Cardiac muscle cell (in vitro differentiated cells and primary cell): ENCODE results near the gene NXPH4. TPM values are rescaled to one million over a fixed set of nuclear protein-coding genes. Genes with fewer than 3 reads are reported as not detected.

ENCODE experiments used
- DNase-seq, 2 donors: peaks; one replicate each; pipeline versions ENCODE4 v3.0.0 to v3.0.0-alpha.2; 2010 to 2017; ENCODE audit warnings: low read depth in 1 of 2, low spot score in 1 of 2
- H3K27ac ChIP-seq: fragments of 200-600 bp; sonication (generic); 2 replicates; pipeline ENCODE4 v1.5.1; 2016
- H3K27me3 ChIP-seq: fragments of 200-600 bp; sonication (generic); 2 replicates; pipeline ENCODE4 v1.6.0; 2016; ENCODE audit warnings: control low read depth
- H3K36me3 ChIP-seq: fragments of 200-600 bp; sonication (generic); 2 replicates; pipeline ENCODE4 v1.5.1; 2016; ENCODE audit warnings: control low read depth
- H3K4me1 ChIP-seq: fragments of 200-600 bp; sonication (generic); 2 replicates; pipeline ENCODE4 v1.8.1; 2017; ENCODE audit warnings: low read depth, mild to moderate bottlenecking, mixed run types
- H3K4me3 ChIP-seq: fragments of 200-600 bp; sonication (generic); 2 replicates; pipeline ENCODE4 v1.5.1; 2016; ENCODE audit warnings: mild to moderate bottlenecking
- H3K9me3 ChIP-seq: fragments of 200-600 bp; sonication (generic); 2 replicates; pipeline ENCODE4 v1.5.1; 2017; ENCODE audit warnings: low read depth, mild to moderate bottlenecking, control low read depth
- polyA plus RNA-seq: library from polyadenylated mRNA; unstranded; fragments of >200 nt; fragmentation: Nextera tagmentation; extraction: Ambion mirVana; gene quantifications from 2 replicates; pipeline ENCODE4 v1.2.1, GENCODE V29; 2016
- total RNA-seq: library from RNA; depleted of rRNA; stranded (reverse); fragments of >200 nt; gene quantifications from 2 replicates; pipeline ENCODE4 v1.2.3, GENCODE V29; 2016
- TF ChIP-seq, protein P1 (sequence below): IDR thresholded peaks from 2 replicates; pipeline ENCODE4 v1.5.1; 2012; ENCODE audit warnings: low read depth, mild to moderate bottlenecking, low read length

NXPH4 gene
- total and polyA plus RNA-seq, 2 experiments from 2014 or later, result 0.61 to 0.80 TPM

DNA sequence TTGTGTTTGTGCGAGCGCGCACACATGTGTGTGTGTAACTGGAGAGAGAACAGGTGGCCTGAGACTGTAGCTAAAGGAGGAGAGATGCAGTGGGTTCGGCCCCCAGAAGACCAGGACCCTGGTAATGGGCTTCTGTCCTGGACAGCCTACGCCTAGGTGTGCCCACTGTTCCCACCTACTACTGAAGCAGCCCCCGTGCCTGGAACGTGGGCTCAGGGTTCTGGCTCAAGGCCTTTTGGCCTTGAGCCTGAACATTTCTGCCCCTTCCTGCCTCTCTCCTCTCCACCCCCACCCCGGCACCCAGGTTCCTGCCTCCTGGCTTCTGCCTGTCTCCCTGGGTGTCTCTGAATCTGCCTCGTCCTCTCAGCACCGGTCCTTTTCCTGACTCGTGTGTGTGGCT lies 1.5 kb upstream of the NXPH4 start:
- Histone ChIP-seq H3K27me3 (peaks cover 65% of the 10 kb centered on the region), H3K4me1 (no peaks in the 10 kb centered on the region), H3K36me3 (peaks cover 4% of the 10 kb centered on the region), H3K4me3 (no peak overlapping the region), H3K9me3 (no peaks in the 10 kb centered on the region), H3K27ac (no peak overlapping the region)
- no peak for DNase-seq
- TF ChIP-seq, protein P1, sequence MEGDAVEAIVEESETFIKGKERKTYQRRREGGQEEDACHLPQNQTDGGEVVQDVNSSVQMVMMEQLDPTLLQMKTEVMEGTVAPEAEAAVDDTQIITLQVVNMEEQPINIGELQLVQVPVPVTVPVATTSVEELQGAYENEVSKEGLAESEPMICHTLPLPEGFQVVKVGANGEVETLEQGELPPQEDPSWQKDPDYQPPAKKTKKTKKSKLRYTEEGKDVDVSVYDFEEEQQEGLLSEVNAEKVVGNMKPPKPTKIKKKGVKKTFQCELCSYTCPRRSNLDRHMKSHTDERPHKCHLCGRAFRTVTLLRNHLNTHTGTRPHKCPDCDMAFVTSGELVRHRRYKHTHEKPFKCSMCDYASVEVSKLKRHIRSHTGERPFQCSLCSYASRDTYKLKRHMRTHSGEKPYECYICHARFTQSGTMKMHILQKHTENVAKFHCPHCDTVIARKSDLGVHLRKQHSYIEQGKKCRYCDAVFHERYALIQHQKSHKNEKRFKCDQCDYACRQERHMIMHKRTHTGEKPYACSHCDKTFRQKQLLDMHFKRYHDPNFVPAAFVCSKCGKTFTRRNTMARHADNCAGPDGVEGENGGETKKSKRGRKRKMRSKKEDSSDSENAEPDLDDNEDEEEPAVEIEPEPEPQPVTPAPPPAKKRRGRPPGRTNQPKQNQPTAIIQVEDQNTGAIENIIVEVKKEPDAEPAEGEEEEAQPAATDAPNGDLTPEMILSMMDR, result no peak

DNA sequence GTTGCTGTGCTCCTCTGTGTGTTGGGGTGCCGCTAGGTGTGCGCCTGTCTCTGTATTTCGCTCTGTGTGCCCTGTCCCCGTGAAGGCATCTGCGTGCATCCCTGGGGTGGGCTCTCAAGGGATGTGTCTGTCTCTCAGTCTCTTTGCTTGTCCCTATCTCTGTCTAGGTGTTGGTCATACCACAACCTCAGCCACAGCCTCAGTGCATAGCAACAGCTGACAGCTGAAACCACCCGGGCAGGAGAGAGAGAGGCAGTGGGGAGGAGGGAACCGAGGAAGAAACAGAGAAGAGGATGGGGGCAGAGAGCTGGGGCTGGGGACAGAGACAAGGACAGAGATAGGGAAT lies 953 bp upstream of the NXPH4 start:
- H3K9me3 ChIP-seq, result no peaks in the 10 kb centered on the region
- H3K4me3 ChIP-seq, result no peak overlapping the region
- TF ChIP-seq, protein P1, result no peak
- no peaks in the 10 kb centered on the region for H3K4me1 ChIP-seq
- H3K36me3 ChIP-seq, result peaks cover 3% of the 10 kb centered on the region
- H3K27ac ChIP-seq, result no peak overlapping the region
- H3K27me3 ChIP-seq, result peaks cover 71% of the 10 kb centered on the region
- DNase-seq, result no peak

DNA sequence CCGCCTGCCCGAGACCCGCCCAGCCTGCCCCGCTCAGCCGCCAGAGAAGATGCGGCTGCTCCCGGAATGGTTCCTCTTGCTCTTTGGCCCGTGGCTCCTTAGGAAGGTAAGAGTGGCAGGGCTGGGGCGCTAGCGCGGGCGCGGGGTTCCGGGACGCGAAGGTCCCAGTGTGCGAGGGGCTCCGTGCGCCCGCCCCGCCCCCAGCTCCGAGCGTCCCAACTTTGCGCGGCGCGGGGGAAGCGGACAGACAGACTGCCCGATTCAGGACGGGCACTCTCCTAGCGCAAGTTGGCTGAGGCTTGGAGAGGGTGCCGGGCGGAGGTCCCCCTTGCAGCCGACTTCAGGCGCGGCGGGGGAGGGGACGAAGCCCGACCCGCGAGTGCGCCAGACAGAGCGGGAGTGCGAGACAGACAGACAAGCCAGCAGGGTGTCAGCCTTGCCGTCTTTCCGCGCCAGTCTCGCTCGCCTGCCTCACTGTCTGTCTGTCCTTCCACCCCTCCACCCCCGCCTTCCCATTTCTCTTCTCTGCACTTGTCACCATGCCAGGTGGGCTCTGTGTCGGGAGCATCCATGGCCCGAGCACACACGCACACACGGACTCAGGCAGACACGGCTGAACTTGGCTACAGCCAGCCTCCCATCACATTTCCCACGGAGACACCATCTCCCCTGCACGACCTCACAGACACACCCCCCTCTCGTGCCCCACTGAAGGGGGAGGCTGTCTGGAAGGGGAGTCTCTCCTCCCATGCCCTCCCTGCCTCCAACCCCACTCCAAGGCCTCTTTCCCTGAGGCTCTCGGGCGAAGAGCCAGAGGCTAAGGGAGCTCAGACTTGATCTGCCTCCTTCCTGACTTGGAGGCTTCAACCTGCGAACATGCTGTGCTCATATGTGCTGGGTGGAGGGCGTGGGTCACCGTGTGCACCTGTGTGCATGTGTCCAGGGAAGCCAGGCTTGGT lies 606 bp downstream of the NXPH4 start:
- H3K27ac ChIP-seq, result no peak overlapping the region
- no peaks in the 10 kb centered on the region for H3K36me3 ChIP-seq
- DNase-seq, result no peak
- no peaks in the 10 kb centered on the region for H3K9me3 ChIP-seq
- H3K4me3 ChIP-seq, result peak overlapping the region; percentile 31
- H3K4me1 ChIP-seq, result no peaks in the 10 kb centered on the region
- TF ChIP-seq, protein P1, result no peak
- H3K27me3 ChIP-seq, result peaks cover 86% of the 10 kb centered on the region

DNA sequence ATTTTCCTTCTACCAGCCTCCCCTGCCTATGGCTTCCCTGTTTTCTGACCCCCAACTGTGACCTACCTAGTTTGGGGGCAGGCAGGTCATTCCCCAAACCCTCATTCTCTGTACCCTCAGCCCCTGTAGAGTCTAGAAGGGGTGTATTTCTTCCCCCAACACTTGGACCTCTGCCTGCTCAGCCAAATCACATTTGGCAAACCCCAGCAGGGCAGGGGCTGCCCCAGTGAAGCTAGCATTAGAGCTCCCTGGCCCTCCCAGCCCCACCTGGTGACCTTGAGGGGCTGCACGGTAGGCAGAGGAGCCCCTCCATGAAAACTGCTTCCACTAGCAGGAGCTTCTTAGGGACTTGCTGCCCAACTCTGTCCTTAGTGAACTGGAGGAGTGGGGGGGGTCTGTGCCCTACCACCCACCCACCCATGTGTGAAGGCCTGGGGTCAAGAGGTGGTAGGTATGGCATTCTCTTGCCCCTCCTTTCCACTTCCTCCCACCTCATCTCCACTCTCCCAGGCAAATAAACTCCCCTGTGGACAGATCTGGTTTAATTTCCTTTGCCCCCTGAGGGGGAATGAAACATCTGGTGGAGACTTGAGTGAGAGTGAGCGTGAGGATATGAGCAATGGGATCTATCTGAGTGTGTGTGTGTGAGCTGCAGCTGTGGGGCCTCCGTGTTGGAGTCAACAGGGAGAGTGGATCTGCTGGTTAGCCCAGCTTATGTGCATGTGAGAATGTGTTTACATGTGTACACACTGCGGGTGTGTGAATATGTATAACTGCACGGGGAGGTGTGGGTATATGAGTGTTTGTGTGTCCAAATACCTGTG lies 1.6 kb downstream of the NXPH4 start:
- no peak for DNase-seq
- no peak overlapping the region for H3K4me3 ChIP-seq
- no peaks in the 10 kb centered on the region for H3K4me1 ChIP-seq
- H3K27me3 ChIP-seq, result peaks cover 97% of the 10 kb centered on the region
- TF ChIP-seq, protein P1, result no peak
- H3K27ac ChIP-seq, result no peak overlapping the region
- no peaks in the 10 kb centered on the region for H3K9me3 ChIP-seq
- no peaks in the 10 kb centered on the region for H3K36me3 ChIP-seq

DNA sequence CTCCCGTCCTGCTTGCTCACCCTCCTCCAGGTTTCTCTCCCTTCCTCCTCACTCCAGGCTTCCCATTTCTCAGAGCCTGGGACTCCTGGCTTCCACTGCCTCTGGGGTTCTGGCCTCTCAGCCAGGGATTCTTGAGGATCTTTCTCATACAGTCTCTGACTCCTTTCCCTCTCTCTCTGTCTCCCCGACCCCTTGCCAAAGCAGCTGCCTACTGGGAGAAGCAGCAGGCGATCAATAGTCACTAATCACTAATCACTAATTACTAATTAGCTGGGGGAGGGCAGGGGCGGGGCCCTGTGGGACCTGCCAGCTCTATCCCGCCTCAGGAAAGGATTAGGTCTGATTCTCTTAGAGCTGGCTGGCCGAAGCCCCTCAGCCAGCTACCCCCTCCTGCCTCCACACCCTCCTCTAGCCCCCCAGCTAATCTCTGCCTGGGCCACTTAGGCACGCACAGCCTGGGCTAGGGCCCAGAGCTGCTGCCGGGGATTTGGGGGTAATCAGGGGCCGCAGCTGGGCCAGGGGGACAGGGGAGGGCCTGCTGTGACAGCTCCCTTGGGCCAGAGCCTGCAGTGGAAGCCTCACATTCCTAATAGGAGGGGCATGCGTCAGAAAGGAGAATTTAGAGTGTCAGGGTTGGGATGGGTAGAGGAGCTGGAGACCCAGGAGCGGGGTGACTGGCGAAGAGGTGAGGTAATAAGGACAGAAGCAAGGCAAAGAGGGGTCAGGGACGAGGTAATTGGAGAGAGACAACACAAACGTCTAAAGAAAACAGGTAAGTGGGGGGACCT lies 2.8 kb downstream of the NXPH4 start:
- TF ChIP-seq, protein P1, result no peak
- Histone ChIP-seq H3K27me3 (peaks cover 100% of the 10 kb centered on the region), H3K27ac (no peak overlapping the region), H3K36me3 (no peaks in the 10 kb centered on the region), H3K4me1 (no peaks in the 10 kb centered on the region), H3K4me3 (no peak overlapping the region), H3K9me3 (no peaks in the 10 kb centered on the region)
- no peak for DNase-seq
